ENCODE results near the gene UTP25.
"Not testable (repeated sequence)": the region's sequence is repeated elsewhere in the genome, so short reads cannot be mapped to it uniquely, and the experiment has no call there.

UTP25 gene

GRCh38 chr1:209793711-209794110 is 34.1 kb upstream of the UTP25 start:
- ATAC-seq (replicated peaks; ENCODE audit: extremely low read depth, poor library complexity, severe bottlenecking); H3K9me3 Mint-ChIP-seq; H3K4me3 Mint-ChIP-seq; H3K27ac Mint-ChIP-seq (ENCODE audit: low read depth); H3K36me3 Mint-ChIP-seq (ENCODE audit: insufficient read depth); DNase-seq (ENCODE audit: low spot score in 2 of 2); H3K4me1 Mint-ChIP-seq: not testable (repeated sequence)
- peaks cover 65% of the 10 kb centered on the region for H3K27me3 Mint-ChIP-seq

GRCh38 chr1:209797978-209798639 is 29.7 kb upstream of the UTP25 start:
- H3K4me3 Mint-ChIP-seq, result no peak overlapping the region
- H3K36me3 Mint-ChIP-seq (ENCODE audit: insufficient read depth), result no peaks in the 10 kb centered on the region
- H3K27ac Mint-ChIP-seq (ENCODE audit: low read depth), result no peak overlapping the region
- ATAC-seq (replicated peaks; ENCODE audit: extremely low read depth, poor library complexity, severe bottlenecking) (no peak), DNase-seq (ENCODE audit: low spot score in 2 of 2) (no peak)
- H3K27me3 Mint-ChIP-seq, result peaks cover 31% of the 10 kb centered on the region
- no peaks in the 10 kb centered on the region for H3K9me3 Mint-ChIP-seq
- H3K4me1 Mint-ChIP-seq, result no peaks in the 10 kb centered on the region

- peaks cover 10% of the 10 kb centered on the region for H3K4me1 Mint-ChIP-seq
- H3K27ac Mint-ChIP-seq (ENCODE audit: low read depth), result no peak overlapping the region
- H3K4me3 Mint-ChIP-seq, result no peak overlapping the region
- DNase-seq (ENCODE audit: low spot score in 2 of 2) (no peak), ATAC-seq (replicated peaks; ENCODE audit: extremely low read depth, poor library complexity, severe bottlenecking) (no peak)
- H3K36me3 Mint-ChIP-seq (ENCODE audit: insufficient read depth), result peaks cover 2% of the 10 kb centered on the region
- no peaks in the 10 kb centered on the region for H3K9me3 Mint-ChIP-seq
- no peaks in the 10 kb centered on the region for H3K27me3 Mint-ChIP-seq
Measured at GRCh38 chr1:209800984-209801834, 26.6 kb upstream of the UTP25 start.

GRCh38 chr1:209802117-209802779 is 25.5 kb upstream of the UTP25 start:
- ATAC-seq (replicated peaks; ENCODE audit: extremely low read depth, poor library complexity, severe bottlenecking), result no peak
- Mint-ChIP-seq H3K27me3 (no peaks in the 10 kb centered on the region), H3K4me3 (no peak overlapping the region), H3K36me3 (ENCODE audit: insufficient read depth) (peaks cover 3% of the 10 kb centered on the region), H3K4me1 (peaks cover 10% of the 10 kb centered on the region), H3K9me3 (no peaks in the 10 kb centered on the region), H3K27ac (ENCODE audit: low read depth) (no peak overlapping the region)
- no peak for DNase-seq (ENCODE audit: low spot score in 2 of 2)

- H3K4me3 Mint-ChIP-seq, result no peak overlapping the region
- H3K36me3 Mint-ChIP-seq (ENCODE audit: insufficient read depth), result peaks cover 3% of the 10 kb centered on the region
- no peaks in the 10 kb centered on the region for H3K9me3 Mint-ChIP-seq
- ATAC-seq (replicated peaks; ENCODE audit: extremely low read depth, poor library complexity, severe bottlenecking), result no peak
- H3K4me1 Mint-ChIP-seq, result peaks cover 10% of the 10 kb centered on the region
- no peak for DNase-seq (ENCODE audit: low spot score in 2 of 2)
- no peak overlapping the region for H3K27ac Mint-ChIP-seq (ENCODE audit: low read depth)
- H3K27me3 Mint-ChIP-seq, result no peaks in the 10 kb centered on the region
Measured at GRCh38 chr1:209802780-209803152, 25.0 kb upstream of the UTP25 start.

GRCh38 chr1:209803568-209803967 is 24.2 kb upstream of the UTP25 start:
- no peaks in the 10 kb centered on the region for H3K27me3 Mint-ChIP-seq
- no peaks in the 10 kb centered on the region for H3K9me3 Mint-ChIP-seq
- H3K4me1 Mint-ChIP-seq, result peaks cover 10% of the 10 kb centered on the region
- peaks cover 3% of the 10 kb centered on the region for H3K36me3 Mint-ChIP-seq (ENCODE audit: insufficient read depth)
- no peak overlapping the region for H3K4me3 Mint-ChIP-seq
- no peak overlapping the region for H3K27ac Mint-ChIP-seq (ENCODE audit: low read depth)
- DNase-seq (ENCODE audit: low spot score in 2 of 2) (no peak), ATAC-seq (replicated peaks; ENCODE audit: extremely low read depth, poor library complexity, severe bottlenecking) (no peak)

- Mint-ChIP-seq H3K4me3 (peak overlapping the region; percentile 81), H3K36me3 (ENCODE audit: insufficient read depth) (peaks cover 3% of the 10 kb centered on the region), H3K4me1 (peaks cover 10% of the 10 kb centered on the region), H3K9me3 (no peaks in the 10 kb centered on the region), H3K27me3 (no peaks in the 10 kb centered on the region), H3K27ac (ENCODE audit: low read depth) (no peak overlapping the region)
- DNase-seq (ENCODE audit: low spot score in 2 of 2), result no peak
- no peak for ATAC-seq (replicated peaks; ENCODE audit: extremely low read depth, poor library complexity, severe bottlenecking)
Measured at GRCh38 chr1:209805341-209805781, 22.4 kb upstream of the UTP25 start.

- Mint-ChIP-seq H3K9me3 (no peaks in the 10 kb centered on the region), H3K36me3 (ENCODE audit: insufficient read depth) (peaks cover 3% of the 10 kb centered on the region), H3K27ac (ENCODE audit: low read depth) (no peak within 1 kb of the TSS), H3K4me1 (peaks cover 10% of the 10 kb centered on the region), H3K4me3 (peak within 1 kb of the TSS; percentile 81), H3K27me3 (no peaks in the 10 kb centered on the region)
- ATAC-seq (replicated peaks; ENCODE audit: extremely low read depth, poor library complexity, severe bottlenecking), result peak; percentile 82
- peak in 1 of 2 donors; percentile 60 for DNase-seq (ENCODE audit: low spot score in 2 of 2)
Measured at GRCh38 chr1:209805875-209806760, 21.7 kb upstream of the UTP25 start, which contains the start of gene IRF6. Gene IRF6 (minus strand): TSS chr1:209806142. CDS start chr1:209801413, 4,729 bp downstream.

- H3K27ac Mint-ChIP-seq (ENCODE audit: low read depth), result no peak overlapping the region
- peaks cover 10% of the 10 kb centered on the region for H3K4me1 Mint-ChIP-seq
- H3K27me3 Mint-ChIP-seq, result no peaks in the 10 kb centered on the region
- H3K4me3 Mint-ChIP-seq, result no peak overlapping the region
- ATAC-seq (replicated peaks; ENCODE audit: extremely low read depth, poor library complexity, severe bottlenecking), result no peak
- H3K36me3 Mint-ChIP-seq (ENCODE audit: insufficient read depth), result peaks cover 3% of the 10 kb centered on the region
- no peak for DNase-seq (ENCODE audit: low spot score in 2 of 2)
- no peaks in the 10 kb centered on the region for H3K9me3 Mint-ChIP-seq
Measured at GRCh38 chr1:209807509-209807908, 20.3 kb upstream of the UTP25 start.

- H3K4me3 Mint-ChIP-seq, result no peak overlapping the region
- ATAC-seq (replicated peaks; ENCODE audit: extremely low read depth, poor library complexity, severe bottlenecking), result no peak
- H3K27ac Mint-ChIP-seq (ENCODE audit: low read depth), result no peak overlapping the region
- H3K27me3 Mint-ChIP-seq, result no peaks in the 10 kb centered on the region
- peaks cover 10% of the 10 kb centered on the region for H3K4me1 Mint-ChIP-seq
- no peaks in the 10 kb centered on the region for H3K9me3 Mint-ChIP-seq
- peaks cover 3% of the 10 kb centered on the region for H3K36me3 Mint-ChIP-seq (ENCODE audit: insufficient read depth)
- DNase-seq (ENCODE audit: low spot score in 2 of 2), result no peak
Measured at GRCh38 chr1:209808059-209808581, 19.7 kb upstream of the UTP25 start.

GRCh38 chr1:209809611-209810010 is 18.2 kb upstream of the UTP25 start:
- H3K27me3 Mint-ChIP-seq, result no peaks in the 10 kb centered on the region
- no peaks in the 10 kb centered on the region for H3K9me3 Mint-ChIP-seq
- no peak overlapping the region for H3K4me3 Mint-ChIP-seq
- no peak for ATAC-seq (replicated peaks; ENCODE audit: extremely low read depth, poor library complexity, severe bottlenecking)
- peaks cover 10% of the 10 kb centered on the region for H3K4me1 Mint-ChIP-seq
- H3K36me3 Mint-ChIP-seq (ENCODE audit: insufficient read depth), result peaks cover 3% of the 10 kb centered on the region
- H3K27ac Mint-ChIP-seq (ENCODE audit: low read depth), result no peak overlapping the region
- no peak for DNase-seq (ENCODE audit: low spot score in 2 of 2)

GRCh38 chr1:209810783-209811182 is 17.0 kb upstream of the UTP25 start:
- no peaks in the 10 kb centered on the region for H3K27me3 Mint-ChIP-seq
- DNase-seq (ENCODE audit: low spot score in 2 of 2) (no peak), ATAC-seq (replicated peaks; ENCODE audit: extremely low read depth, poor library complexity, severe bottlenecking) (no peak)
- H3K27ac Mint-ChIP-seq (ENCODE audit: low read depth), result no peak overlapping the region
- peaks cover 3% of the 10 kb centered on the region for H3K4me1 Mint-ChIP-seq
- no peaks in the 10 kb centered on the region for H3K9me3 Mint-ChIP-seq
- peaks cover 3% of the 10 kb centered on the region for H3K36me3 Mint-ChIP-seq (ENCODE audit: insufficient read depth)
- H3K4me3 Mint-ChIP-seq, result no peak overlapping the region
